ENCODE measurements around the gene DHRS12. TPM values are rescaled to one million over a fixed set of nuclear protein-coding genes. Genes with fewer than 3 reads are reported as not detected.

The DHRS12 gene
- total RNA-seq, 1 experiment from 2014 or later: 8.8 TPM

DNA sequence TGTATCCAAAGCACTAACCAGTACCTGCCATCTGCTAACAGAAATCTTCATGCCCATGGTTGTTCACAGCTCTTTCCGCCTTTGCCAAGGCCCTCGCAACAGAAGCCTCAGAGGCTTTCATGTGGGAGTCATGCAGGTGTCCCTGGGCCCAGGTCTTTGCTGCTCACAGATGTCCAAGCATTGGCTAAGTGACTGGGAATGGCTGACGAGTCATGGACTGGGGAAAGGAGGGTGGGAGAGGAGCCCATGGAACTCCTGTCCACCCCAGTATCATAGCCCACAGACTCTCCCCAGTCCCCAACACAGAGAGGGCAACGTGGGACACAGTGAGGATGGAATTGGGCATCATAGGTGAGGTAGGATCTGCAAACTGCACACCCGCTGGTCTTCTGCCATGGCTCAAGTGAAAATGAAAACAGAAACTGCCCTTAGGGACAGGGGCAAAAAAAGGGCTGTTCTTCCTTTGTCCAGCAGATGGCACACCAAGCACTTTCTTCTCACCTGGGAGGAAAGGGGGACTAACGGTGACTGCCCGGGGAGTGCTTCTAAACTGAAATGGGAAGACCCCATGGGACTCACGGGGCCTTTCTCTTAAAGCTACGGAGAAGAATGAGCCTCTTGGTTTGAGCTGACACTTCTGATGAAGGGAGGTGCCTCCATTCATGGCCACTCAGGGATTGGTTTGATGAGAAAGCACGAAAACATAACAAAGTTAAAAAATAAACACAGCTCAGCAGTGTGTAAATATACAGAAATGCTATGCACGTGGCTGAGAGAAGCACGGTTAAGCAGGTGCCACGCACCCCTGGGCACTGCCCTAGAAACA, 11.1 kb upstream of the DHRS12 start:
- H3K79me2 ChIP-seq (ENCODE audit: insufficient read depth, low read length): no peaks in the 10 kb centered on the region
- H3K23ac ChIP-seq (ENCODE audit: insufficient read length, low read depth, low read length): no peak overlapping the region
- no peak overlapping the region; a peak in 1 of 5 replicates for H3K4me3 Mint-ChIP-seq
- H3K9ac ChIP-seq (ENCODE audit: extremely low read depth, insufficient read length, low read length): no peak overlapping the region
- no peak overlapping the region for H3K4ac ChIP-seq (ENCODE audit: low read depth, low read length)
- WGBS (ENCODE audit: extremely low coverage, insufficient read length, low lambda C conversion rate): no CpG with 5 or more reads among the region's 13 CpGs
- H2AFZ ChIP-seq (ENCODE audit: low read length): no peak overlapping the region
- no peaks in the 10 kb centered on the region for H4K20me1 ChIP-seq (ENCODE audit: control insufficient read depth, insufficient read depth, insufficient read length)
- peaks cover 6% of the 10 kb centered on the region; the same call in 1 of the 2 replicates for H3K4me1 ChIP-seq (ENCODE audit: insufficient read depth, low read length)
- H3K27me3 Mint-ChIP-seq (ENCODE audit: low read depth): peaks cover 2% of the 10 kb centered on the region
- H3K36me3 Mint-ChIP-seq (ENCODE audit: insufficient read depth in 1 of 3, low read depth in 3 of 3): no peaks in the 10 kb centered on the region
- H2BK120ac ChIP-seq (ENCODE audit: low read depth, low read length, poor library complexity, severe bottlenecking): no peak overlapping the region
- no peak overlapping the region for H4K8ac ChIP-seq (replicated peaks; ENCODE audit: insufficient read length, low read depth, low read length)
- H3K9me3 Mint-ChIP-seq: no peaks in the 10 kb centered on the region
- H3K79me1 ChIP-seq (ENCODE audit: insufficient read depth, low read depth, low read length, poor library complexity, severe bottlenecking): no peaks in the 10 kb centered on the region
- no peak overlapping the region for H3T11ph ChIP-seq (ENCODE audit: low read length)
- H3K27me3 ChIP-seq (ENCODE audit: insufficient read depth, low read length): no peaks in the 10 kb centered on the region
- no peaks in the 10 kb centered on the region for H3K9me3 ChIP-seq (ENCODE audit: control insufficient read depth, low read depth, low read length)
- no peak overlapping the region for H4K91ac ChIP-seq (ENCODE audit: insufficient read length, low read depth, low read length)
- H3K14ac ChIP-seq (ENCODE audit: insufficient read depth, low read length): peak overlapping the region; percentile 69; the same call in 1 of the 2 replicates
- H3K4me1 Mint-ChIP-seq: peaks cover 37 to 40% of the 10 kb centered on the region in 2 experiments
- no peak overlapping the region for H2BK12ac ChIP-seq (ENCODE audit: insufficient read length, low read depth, low read length)
- H2BK15ac ChIP-seq (ENCODE audit: low read depth, low read length): no peak overlapping the region
- peaks cover 4% of the 10 kb centered on the region for H3K23me2 ChIP-seq (ENCODE audit: insufficient read length, low read depth, low read length, poor library complexity, severe bottlenecking)
- no peak overlapping the region for H3K56ac ChIP-seq (ENCODE audit: insufficient read length, low read depth, low read length)
- H3K27ac Mint-ChIP-seq: no peak overlapping the region
- no peak overlapping the region for H2BK5ac ChIP-seq (ENCODE audit: insufficient read length, low read length)
- no peak overlapping the region for H3K18ac ChIP-seq (ENCODE audit: insufficient read length, low read depth, low read length)
- H3K27ac ChIP-seq (ENCODE audit: insufficient read length, low read depth, low read length): no peak overlapping the region
- no peak overlapping the region for H4K5ac ChIP-seq (ENCODE audit: insufficient read length, low read depth, low read length)
- TF ChIP-seq, protein P1, sequence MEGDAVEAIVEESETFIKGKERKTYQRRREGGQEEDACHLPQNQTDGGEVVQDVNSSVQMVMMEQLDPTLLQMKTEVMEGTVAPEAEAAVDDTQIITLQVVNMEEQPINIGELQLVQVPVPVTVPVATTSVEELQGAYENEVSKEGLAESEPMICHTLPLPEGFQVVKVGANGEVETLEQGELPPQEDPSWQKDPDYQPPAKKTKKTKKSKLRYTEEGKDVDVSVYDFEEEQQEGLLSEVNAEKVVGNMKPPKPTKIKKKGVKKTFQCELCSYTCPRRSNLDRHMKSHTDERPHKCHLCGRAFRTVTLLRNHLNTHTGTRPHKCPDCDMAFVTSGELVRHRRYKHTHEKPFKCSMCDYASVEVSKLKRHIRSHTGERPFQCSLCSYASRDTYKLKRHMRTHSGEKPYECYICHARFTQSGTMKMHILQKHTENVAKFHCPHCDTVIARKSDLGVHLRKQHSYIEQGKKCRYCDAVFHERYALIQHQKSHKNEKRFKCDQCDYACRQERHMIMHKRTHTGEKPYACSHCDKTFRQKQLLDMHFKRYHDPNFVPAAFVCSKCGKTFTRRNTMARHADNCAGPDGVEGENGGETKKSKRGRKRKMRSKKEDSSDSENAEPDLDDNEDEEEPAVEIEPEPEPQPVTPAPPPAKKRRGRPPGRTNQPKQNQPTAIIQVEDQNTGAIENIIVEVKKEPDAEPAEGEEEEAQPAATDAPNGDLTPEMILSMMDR (conservative IDR thresholded peaks at IDR 0.05): peak; percentile 82
- no peak overlapping the region for H2AK5ac ChIP-seq (ENCODE audit: insufficient read length, low read length)
- no peak overlapping the region for H2BK20ac ChIP-seq (ENCODE audit: low read depth, low read length, poor library complexity, severe bottlenecking)
- no peak overlapping the region for H3K4me2 ChIP-seq (ENCODE audit: insufficient read depth, insufficient read length, low read length)
- peak; percentile 73 for DNase-seq
